HG02642 (cell line): ENCODE data around the gene SP6.
A peak's percentile ranks its signal among the peaks of the same experiment; 100 is the strongest.

Experiments used
- ATAC-seq: cut with Tn5 transposase; IDR thresholded peaks from one replicate; pipeline ENCODE4 v1.9.1; 2021; ENCODE audit warnings: mild to moderate bottlenecking; ENCODE audit not compliant: unreplicated experiment, poor library complexity

SP6 gene

GRCh38 chr17:47815106-47815918 is 35.7 kb downstream of the SP6 start:
- no peak for ATAC-seq

DNA sequence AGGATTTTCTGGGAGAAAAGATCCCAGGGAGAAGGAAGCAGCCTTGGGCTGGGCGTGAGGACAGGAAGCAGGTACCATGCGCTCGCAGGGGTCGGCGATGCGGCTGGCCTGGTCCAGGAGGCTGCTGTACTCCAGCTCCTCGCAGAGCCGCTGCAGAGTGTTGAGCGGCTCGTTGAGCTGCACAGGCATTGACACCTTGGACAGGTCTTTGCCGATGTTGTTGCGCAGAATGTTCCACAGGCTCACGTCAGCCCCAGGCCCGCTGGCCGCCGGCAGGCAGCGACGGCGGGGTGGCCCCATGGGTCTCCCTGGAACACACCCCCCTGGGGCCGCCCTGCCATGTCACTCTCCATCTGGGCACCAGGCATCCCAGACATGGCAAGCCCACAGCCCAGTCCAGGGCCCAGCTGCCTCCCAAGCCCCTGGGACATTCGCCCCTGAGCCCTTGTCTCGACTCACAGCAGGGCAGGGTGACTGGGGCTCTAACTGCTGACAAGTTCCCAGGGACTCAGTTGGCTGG is 37.4 kb downstream of the SP6 start:
- no peak for ATAC-seq

DNA sequence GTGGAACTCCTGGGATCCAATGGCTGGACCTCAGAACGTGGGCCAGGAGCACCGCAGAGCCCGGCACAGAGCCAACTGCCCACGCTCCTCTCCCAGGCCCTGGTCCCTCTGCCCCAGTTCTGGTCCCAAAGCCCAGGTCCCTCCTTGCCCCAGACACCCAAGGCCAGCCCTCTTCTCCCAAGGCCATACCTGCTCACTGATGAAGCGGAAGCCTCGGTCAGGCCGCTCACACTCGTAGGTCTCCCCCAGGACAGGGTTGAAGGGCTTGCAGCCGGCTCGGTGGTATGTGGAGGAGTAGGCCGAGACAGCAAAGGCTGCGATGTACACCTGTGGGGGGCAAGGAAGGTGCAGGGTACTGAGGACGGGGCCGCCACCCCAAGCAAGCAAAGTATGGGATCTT is 37.9 kb downstream of the SP6 start:
- no peak for ATAC-seq

GRCh38 chr17:47812146-47812920 is 38.6 kb downstream of the SP6 start:
- ATAC-seq, result no peak

GRCh38 chr17:47811709-47812108 is 39.3 kb downstream of the SP6 start:
- ATAC-seq, result no peak

DNA sequence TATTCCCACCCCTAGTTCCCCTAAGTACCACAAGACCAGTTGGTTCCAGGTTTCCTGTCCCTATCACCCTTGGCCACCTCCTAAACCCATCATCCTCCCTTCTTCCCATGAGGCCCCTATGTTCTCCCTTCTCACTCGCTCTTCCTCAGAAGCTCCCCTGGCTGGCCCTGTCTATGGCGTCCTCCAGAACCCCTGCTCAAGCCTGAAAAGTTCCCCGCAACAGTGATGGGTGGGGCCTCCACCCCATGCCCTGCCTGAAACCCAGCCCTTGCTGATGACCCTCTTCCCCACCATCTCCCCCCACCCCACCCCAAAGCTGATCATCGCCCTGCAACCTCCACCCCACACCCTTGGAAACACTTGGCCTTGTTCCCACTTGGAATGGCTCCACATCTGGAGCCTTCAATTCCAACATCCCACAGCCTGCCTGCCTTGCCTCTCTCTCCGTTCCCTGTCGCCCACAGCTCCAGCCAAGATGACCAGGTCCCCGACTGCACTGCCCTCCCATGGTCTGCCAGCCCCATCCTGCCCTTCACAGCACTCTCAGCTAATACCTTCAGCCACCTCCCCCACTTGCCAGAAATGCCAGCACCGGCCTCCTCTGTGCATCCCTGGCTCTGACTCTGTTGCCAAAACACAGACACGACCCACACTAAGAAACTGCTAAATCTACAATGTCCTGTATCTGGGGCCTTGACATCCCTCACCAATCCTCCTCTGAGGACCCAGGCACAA is 39.9 kb downstream of the SP6 start:
- no peak for ATAC-seq

GRCh38 chr17:47810200-47810821 is 40.7 kb downstream of the SP6 start:
- ATAC-seq, result no peak

DNA sequence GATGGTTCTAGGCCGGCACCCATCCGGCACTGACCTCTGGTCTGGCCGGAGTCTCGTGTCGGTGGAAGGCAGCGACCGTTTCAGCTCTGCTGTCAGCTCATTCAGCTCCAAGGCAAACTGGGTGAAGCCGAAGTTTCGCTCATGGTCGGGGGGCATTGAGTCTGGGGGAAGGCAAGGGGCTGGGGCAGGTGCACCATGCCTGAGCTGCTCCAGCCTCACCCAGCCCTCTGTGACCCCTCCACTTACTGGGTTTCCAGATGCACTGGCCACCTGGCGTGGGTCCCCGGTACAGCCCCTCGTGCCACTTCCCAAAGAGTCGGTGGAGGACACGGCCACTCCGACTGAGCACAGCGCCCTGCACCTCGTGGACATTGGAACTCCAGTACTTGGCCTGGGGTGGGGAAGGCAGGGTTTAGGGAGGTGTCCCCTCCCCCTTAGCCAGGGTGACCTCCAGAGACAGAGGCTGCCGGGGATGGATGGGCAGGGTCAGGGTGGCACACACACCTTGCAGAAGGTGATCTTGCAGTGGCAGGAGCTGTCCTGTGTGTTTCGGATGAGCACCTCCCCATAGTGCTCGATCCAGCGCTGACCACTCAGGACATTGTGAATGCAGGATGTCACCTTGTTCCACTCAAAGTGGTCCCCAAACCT is 42.0 kb downstream of the SP6 start:
- no peak for ATAC-seq

- no peak for ATAC-seq
These were observed 42.7 kb downstream of the SP6 start for GRCh38 chr17:47808036-47808829.

- ATAC-seq, result no peak
These were observed 43.5 kb downstream of the SP6 start for GRCh38 chr17:47807421-47807820.

DNA sequence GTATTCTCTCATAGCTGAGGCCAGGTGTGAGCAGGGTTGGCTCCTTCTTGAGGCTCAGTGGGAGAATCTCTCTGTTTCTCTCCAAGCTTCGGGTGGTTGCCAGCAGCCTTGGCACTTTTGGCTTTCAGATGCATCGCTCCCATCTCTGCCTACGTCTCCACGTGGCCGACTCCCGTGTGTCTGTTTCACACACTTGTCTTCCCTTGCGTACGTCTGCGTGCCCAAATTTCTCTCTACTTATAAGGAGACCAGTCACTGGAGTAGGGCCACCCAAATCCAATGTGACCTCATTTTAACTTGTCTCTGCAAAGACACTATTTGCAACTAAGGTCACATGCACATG is 44.1 kb downstream of the SP6 start:
- ATAC-seq, result no peak

DNA sequence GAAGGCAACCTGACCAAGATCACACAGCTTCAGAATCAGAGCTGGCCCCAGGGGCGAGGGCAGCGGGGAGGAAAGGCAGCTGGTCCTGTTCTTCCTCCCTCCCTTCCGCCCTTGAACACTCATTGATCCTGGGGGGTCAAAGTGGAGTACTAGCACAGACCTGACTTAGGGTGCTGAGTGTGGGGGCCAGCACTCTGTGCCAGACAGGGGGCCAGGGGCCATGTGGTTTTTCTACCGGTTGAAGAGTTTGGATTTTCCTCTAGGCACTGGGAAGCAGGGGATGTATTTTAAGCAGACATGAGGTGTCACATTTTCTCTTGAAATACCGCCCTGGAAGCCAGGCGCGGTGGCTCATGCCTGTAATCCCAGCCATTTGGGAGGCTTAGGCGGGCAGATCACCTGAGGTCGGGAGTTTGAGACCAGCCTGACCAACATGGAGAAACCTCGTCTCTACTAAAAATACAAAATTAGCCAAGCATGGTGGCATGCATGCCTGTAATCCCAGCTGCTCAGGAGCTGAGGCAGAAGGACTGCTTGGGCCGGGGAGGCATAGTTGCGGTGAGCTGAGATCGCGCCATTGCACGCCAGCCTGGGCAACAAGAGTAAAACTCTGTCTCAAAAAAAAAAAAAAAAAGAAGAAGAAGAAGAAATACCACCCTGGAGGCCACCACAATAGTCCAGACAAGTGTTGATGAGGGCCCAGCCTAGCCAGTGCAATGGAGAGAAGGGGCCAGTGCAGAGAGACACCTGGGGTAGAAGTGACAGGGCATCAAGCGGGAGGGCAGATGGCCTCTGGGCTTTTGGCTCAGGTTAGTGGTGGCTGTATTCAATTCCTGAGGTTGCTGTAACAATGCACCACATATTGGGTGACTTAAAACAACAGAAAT is 44.7 kb downstream of the SP6 start:
- ATAC-seq, result no peak

GRCh38 chr17:47804461-47804860 is 46.5 kb downstream of the SP6 start:
- ATAC-seq, result no peak

GRCh38 chr17:47803751-47804150 is 47.2 kb downstream of the SP6 start:
- ATAC-seq, result no peak

DNA sequence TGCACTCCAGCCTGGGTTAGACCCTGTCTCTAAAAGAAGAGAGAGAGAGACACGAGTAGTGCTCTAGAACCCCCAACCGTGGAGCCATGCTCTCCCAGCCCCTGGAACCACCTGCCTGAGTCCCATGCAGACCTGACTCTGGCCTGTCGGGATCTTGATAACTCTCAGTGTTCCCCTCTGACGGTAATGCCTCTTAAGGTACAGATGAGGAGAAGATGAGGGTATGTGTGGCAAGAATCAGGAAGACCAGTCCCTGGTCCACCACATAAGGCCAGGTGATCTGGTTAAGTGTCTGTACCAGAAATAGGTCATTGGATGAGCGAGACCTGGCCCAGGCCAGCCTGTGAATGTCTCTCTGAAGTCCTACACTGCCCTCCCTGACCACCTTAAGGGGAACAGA is 47.8 kb downstream of the SP6 start:
- ATAC-seq, result no peak

DNA sequence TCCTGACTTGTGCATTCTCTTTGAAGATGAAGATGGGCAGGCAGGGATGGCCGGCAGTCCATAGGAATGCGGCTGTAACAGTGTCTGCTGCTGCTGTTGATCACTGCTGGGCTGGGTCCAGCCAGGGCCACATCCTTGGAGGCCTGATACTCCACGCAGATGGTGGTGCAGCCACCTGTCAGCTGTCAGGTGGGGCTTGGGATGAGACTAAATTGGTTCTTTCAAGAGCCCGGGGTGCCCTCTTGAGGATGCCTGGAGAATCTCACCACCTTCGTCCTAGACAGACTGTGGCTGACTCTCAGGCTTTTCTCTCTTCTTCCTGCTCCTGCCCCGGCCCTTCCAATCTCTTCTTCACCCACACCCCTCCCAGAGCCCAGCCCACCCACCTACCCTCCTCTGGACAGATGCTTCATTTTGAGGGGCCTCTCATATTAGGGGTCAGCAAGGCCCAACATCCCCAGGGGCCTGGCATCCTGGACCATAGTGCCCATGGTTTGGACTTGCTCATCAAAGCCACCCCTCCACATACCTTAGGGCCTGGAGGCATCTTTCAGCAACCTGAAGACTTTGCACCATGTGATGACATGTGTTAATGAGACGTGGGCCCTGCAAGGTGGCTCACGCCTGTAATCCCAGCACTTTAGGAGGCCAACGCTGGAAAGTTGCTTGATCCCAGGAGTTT is 48.5 kb downstream of the SP6 start:
- peak; percentile 61 for ATAC-seq

- ATAC-seq, result peak; percentile 11
These were observed 49.1 kb downstream of the SP6 start for GRCh38 chr17:47801906-47802305.
